Aorta (tissue), 5 donors: ENCODE measurements around the gene LSM2. TPM values are rescaled to one million over a fixed set of nuclear protein-coding genes. Genes with fewer than 3 reads are reported as not detected.
"Not testable (repeated sequence)": the region's sequence is repeated elsewhere in the genome, so short reads cannot be mapped to it uniquely, and the experiment has no call there.

ENCODE experiments used
- ATAC-seq: fragments of 200-7000 bp; cut with Tn5 transposase; one replicate; pipeline ENCODE4 v1.9.1; 2022; ENCODE audit warnings: moderate library complexity; ENCODE audit not compliant: low FRiP score
- DNase-seq, 2 donors: peaks; one replicate each; pipeline ENCODE4 v3.0.0-alpha.2; 2020
- H3K27ac ChIP-seq, 2 donors: one replicate each; pipeline ENCODE4 v1.5.1; 2013; ENCODE audit warnings: low read length in 2 of 2, mild to moderate bottlenecking in 2 of 2, moderate library complexity in 2 of 2, control low read depth in 1 of 2, inconsistent platforms in 1 of 2, low read depth in 1 of 2
- H3K27me3 ChIP-seq, 2 donors: one replicate each; pipeline ENCODE4 v1.6.1; 2013; ENCODE audit warnings: control low read depth in 1 of 2, low read length in 1 of 2, mild to moderate bottlenecking in 1 of 2, moderate library complexity in 1 of 2; ENCODE audit not compliant: insufficient read depth in 2 of 2, control insufficient read depth in 1 of 2
- H3K36me3 ChIP-seq, 2 donors: one replicate each; pipeline ENCODE4 v1.6.1; 2013; ENCODE audit warnings: control low read depth in 1 of 2, low read length in 1 of 2, mild to moderate bottlenecking in 1 of 2; ENCODE audit not compliant: insufficient read depth in 2 of 2, control insufficient read depth in 1 of 2
- H3K4me1 ChIP-seq, 2 donors: one replicate each; pipeline ENCODE4 v1.6.1; 2013; ENCODE audit warnings: low read length in 2 of 2, control low read depth in 1 of 2, mild to moderate bottlenecking in 1 of 2, moderate library complexity in 1 of 2; ENCODE audit not compliant: insufficient read depth in 2 of 2, control insufficient read depth in 1 of 2
- H3K4me3 ChIP-seq, 2 donors: one replicate each; pipeline ENCODE4 v1.5.1; 2013; ENCODE audit warnings: low read length in 2 of 2, control low read depth in 1 of 2, mild to moderate bottlenecking in 1 of 2
- H3K9me3 ChIP-seq: one replicate; pipeline ENCODE4 v1.6.1; 2013; ENCODE audit warnings: mild to moderate bottlenecking, low read length; ENCODE audit not compliant: control insufficient read depth
- WGBS, 2 donors: extraction: QIAGEN DNeasy Blood & Tissue Kit; methylation state at CpG; one replicate each; pipeline ENCODE4 v1.1.7; 2013; 5-methylcytosine and 5-hydroxymethylcytosine counted together
- intact Hi-C, 2 donors: fragments of 100-400 bp; cut with DNase I; formaldehyde crosslinking; loops; one replicate each; pipeline versions ENCODE4 v1.14.2 to v1.15.0; 2022
- polyA plus RNA-seq, 2 donors: library from polyadenylated mRNA; stranded (reverse); fragments of 200-250 nt; gene quantifications; one replicate each; pipeline ENCODE4 v1.2.3, GENCODE V29; 2013
- total RNA-seq, 2 donors: library from RNA; stranded (reverse); fragmentation: NEBNext Ultra II Directional; extraction: Animal tissue kit (Norgen Biotek cat#: 25700); gene quantifications; one replicate each; pipeline ENCODE4 v1.2.1, GENCODE V29; 2021
- donor health status: healthy with polysubstance abuse.
- donor health status: Bipolar disorder and iron deficiency.
- donor health status: DM: no; HTN: no; CAD: no.
- donor health status: DM: no; HTN: no; CAD: no.
- donor health status: DM: yes; HTN: yes; CAD: no.

The LSM2 gene
- total and polyA plus RNA-seq, 4 donors, result 32.4 to 42.2 (median 37.5) TPM

- Histone ChIP-seq H3K4me1 (no peaks in the 10 kb centered on the region), H3K27ac (peak overlapping the region; percentile 53 to 98), H3K36me3 (no peaks in the 10 kb centered on the region), H3K27me3 (no peaks in the 10 kb centered on the region), H3K9me3 (no peaks in the 10 kb centered on the region), H3K4me3 (peak overlapping the region; percentile 25 to 75)
- ATAC-seq (peak; percentile 62), DNase-seq (peak; percentile 82 to 92)
- intact Hi-C loops, result no loop called here
- WGBS, 2 donors, result 3 to 4% methylated on average over 39 of the region's 39 CpGs
Measured at GRCh38 chr6:31821301-31822035, 14.7 kb upstream of the LSM2 start.

- DNase-seq, result peak; percentile 44 to 63
- H3K36me3 ChIP-seq, H3K9me3 ChIP-seq, intact Hi-C loops, H3K4me3 ChIP-seq, ATAC-seq, H3K27me3 ChIP-seq, H3K4me1 ChIP-seq: not testable (repeated sequence)
- H3K27ac ChIP-seq, result peak overlapping the region; percentile 50 to 53
- 84 to 92% methylated on average over 10 of the region's 10 CpGs for WGBS, 2 donors
Measured at GRCh38 chr6:31820399-31820798, 13.6 kb upstream of the LSM2 start.

GRCh38 chr6:31819871-31820299 lies 13.1 kb upstream of the LSM2 start:
- intact Hi-C loops, result no loop called here
- DNase-seq, result no peak

DNA sequence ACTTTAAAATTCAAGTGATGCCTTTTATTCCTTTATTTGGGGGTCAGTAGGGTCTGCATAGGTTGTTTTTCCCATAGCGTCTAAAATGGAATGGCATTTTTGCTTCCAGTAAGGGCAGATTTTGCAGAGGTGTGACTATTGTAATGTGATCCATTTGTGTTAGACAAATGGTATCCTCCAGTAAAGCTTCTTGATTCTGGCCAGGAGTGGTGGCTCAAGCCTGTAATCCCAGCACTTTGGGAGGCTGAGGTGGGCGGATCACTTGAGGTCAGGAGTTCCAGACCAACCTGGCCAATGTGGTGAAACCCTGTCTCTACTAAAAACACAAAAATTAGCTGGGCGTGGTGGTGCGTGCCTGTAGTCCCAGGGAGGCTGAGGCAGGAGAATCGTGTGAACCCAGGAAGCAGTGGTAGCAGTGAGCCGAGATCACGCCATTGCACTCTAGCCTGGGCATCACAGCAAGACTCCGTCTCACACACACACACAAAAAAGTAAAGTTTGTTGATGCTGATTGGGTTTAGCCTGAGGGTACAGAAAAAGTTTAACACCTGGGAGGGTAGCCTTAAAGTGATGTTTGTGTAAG lies 11.3 kb upstream of the LSM2 start:
- H3K27me3 ChIP-seq, intact Hi-C loops, ATAC-seq, H3K4me1 ChIP-seq, H3K9me3 ChIP-seq, H3K27ac ChIP-seq, H3K36me3 ChIP-seq: not testable (repeated sequence)
- peak; percentile 31 to 40 for DNase-seq
- H3K4me3 ChIP-seq, result peak overlapping the region; percentile 41 to 49
- WGBS, 2 donors, result 28 to 40% methylated on average over 8 of the region's 8 CpGs

More at GRCh38 chr6:31819871-31820299, 13.1 kb upstream of the LSM2 start:
- Histone ChIP-seq H3K27me3 (no peaks in the 10 kb centered on the region), H3K4me3 (no peak overlapping the region), H3K9me3 (no peaks in the 10 kb centered on the region), H3K4me1 (no peaks in the 10 kb centered on the region), H3K27ac (peak overlapping the region in 1 of 2 donors; percentile 50), H3K36me3 (no peaks in the 10 kb centered on the region)
- no peak for ATAC-seq

DNA sequence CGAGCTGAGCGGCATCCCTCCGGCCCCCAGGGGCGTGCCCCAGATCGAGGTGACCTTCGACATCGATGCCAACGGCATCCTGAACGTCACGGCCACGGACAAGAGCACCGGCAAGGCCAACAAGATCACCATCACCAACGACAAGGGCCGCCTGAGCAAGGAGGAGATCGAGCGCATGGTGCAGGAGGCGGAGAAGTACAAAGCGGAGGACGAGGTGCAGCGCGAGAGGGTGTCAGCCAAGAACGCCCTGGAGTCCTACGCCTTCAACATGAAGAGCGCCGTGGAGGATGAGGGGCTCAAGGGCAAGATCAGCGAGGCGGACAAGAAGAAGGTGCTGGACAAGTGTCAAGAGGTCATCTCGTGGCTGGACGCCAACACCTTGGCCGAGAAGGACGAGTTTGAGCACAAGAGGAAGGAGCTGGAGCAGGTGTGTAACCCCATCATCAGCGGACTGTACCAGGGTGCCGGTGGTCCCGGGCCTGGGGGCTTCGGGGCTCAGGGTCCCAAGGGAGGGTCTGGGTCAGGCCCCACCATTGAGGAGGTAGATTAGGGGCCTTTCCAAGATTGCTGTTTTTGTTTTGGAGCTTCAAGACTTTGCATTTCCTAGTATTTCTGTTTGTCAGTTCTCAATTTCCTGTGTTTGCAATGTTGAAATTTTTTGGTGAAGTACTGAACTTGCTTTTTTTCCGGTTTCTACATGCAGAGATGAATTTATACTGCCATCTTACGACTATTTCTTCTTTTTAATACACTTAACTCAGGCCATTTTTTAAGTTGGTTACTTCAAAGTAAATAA lies 10.6 kb upstream of the LSM2 start:
- intact Hi-C loops, H3K9me3 ChIP-seq, ATAC-seq, H3K27ac ChIP-seq, H3K36me3 ChIP-seq, H3K27me3 ChIP-seq, H3K4me1 ChIP-seq: not testable (repeated sequence)
- WGBS, 2 donors, result 35 to 54% methylated on average over 15 of the region's 37 CpGs
- DNase-seq, result peak in 1 of 2 donors; percentile 64
- peak overlapping the region; percentile 41 to 49 for H3K4me3 ChIP-seq

DNA sequence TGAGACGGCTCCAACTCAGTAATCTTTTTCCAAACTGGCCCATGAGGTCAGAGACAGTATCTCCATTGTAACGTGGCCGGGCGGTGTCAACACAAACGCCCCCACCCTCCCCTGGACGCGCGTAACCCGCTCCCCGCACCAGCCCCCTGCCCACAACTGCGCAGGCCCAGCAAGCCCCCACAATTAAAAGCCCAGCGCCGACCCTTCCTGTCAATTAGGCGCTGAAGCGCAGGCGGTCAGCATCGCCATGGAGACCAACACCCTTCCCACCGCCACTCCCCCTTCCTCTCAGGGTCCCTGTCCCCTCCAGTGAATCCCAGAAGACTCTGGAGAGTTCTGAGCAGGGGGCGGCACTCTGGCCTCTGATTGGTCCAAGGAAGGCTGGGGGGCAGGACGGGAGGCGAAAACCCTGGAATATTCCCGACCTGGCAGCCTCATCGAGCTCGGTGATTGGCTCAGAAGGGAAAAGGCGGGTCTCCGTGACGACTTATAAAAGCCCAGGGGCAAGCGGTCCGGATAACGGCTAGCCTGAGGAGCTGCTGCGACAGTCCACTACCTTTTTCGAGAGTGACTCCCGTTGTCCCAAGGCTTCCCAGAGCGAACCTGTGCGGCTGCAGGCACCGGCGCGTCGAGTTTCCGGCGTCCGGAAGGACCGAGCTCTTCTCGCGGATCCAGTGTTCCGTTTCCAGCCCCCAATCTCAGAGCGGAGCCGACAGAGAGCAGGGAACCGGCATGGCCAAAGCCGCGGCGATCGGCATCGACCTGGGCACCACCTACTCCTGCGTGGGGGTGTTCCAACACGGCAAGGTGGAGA lies 8.5 kb upstream of the LSM2 start, which contains the start of the genes HSPA1A and HSPA1L:
Gene HSPA1A, plus strand, starts transcription at position 519 of the 814 bp plus-strand sequence. Its CDS starts 214 bp downstream, at position 733.
Gene HSPA1L, minus strand, starts transcription at position 259 of the 814 bp plus-strand sequence. CDS start 3,311 bp downstream, outside the sequence.
- 1% methylated on average over 56 of the region's 56 CpGs for WGBS, 2 donors
- H3K36me3 ChIP-seq, result no peaks in the 10 kb centered on the region
- peak; percentile 98 for DNase-seq
- no peaks in the 10 kb centered on the region for H3K27me3 ChIP-seq
- H3K4me3 ChIP-seq, result peak within 1 kb of the TSS; percentile 36 to 39
- intact Hi-C loops, result no loop called here
- peak within 1 kb of the TSS; percentile 78 to 99 for H3K27ac ChIP-seq
- ATAC-seq, result peak; percentile 90
- no peaks in the 10 kb centered on the region for H3K9me3 ChIP-seq
- peaks cover 0 to 4% of the 10 kb centered on the region in 2 donors for H3K4me1 ChIP-seq

- Histone ChIP-seq H3K9me3 (no peaks in the 10 kb centered on the region), H3K4me3 (peak overlapping the region; percentile 27 to 36), H3K27ac (peak overlapping the region; percentile 65 to 90), H3K27me3 (no peaks in the 10 kb centered on the region), H3K36me3 (no peaks in the 10 kb centered on the region), H3K4me1 (peaks cover 0 to 4% of the 10 kb centered on the region in 2 donors)
- DNase-seq (peak; percentile 98), ATAC-seq (peak; percentile 87)
- intact Hi-C loops, result no loop called here
- 0% methylated on average over 13 of the region's 13 CpGs for WGBS, 2 donors
Measured at GRCh38 chr6:31814677-31815024, 7.9 kb upstream of the LSM2 start.

DNA sequence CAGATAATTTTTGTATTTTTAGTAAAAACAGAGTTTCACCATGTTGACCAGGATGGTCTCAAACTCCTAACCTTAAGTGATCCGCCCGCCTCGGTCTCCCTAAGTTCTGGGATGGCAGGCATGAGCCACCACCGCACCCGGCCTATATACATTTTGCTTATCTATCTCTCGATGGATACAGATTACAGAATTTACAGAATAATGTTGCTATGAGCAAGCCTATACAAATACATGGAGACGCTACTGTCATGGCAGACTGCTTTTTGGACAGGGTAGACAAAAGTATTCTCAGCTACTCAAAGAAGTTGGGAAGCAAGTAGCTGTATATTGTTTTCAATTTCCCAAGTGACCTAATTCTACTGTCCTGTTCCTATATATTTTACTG lies 6.7 kb upstream of the LSM2 start:
- H3K9me3 ChIP-seq, result no peaks in the 10 kb centered on the region
- H3K4me3 ChIP-seq, result no peak overlapping the region
- ATAC-seq (no peak), DNase-seq (peak in 1 of 2 donors; percentile 51)
- peak overlapping the region in 1 of 2 donors; percentile 81 for H3K27ac ChIP-seq
- peaks cover 0 to 4% of the 10 kb centered on the region in 2 donors for H3K4me1 ChIP-seq
- intact Hi-C loops, result no loop called here
- no peaks in the 10 kb centered on the region for H3K36me3 ChIP-seq
- no peaks in the 10 kb centered on the region for H3K27me3 ChIP-seq
- WGBS, 2 donors, result 92 to 95% methylated on average over 7 of the region's 7 CpGs
